Measurements from ENCODE around the gene WDR77.

GRCh38 chr1:111441573-111442192, 7.4 kb downstream of the WDR77 start:
- TF ChIP-seq CTCF (IDR thresholded peaks at IDR 0.05; ENCODE audit: low read depth, low read length), result peak; percentile 56
- TF ChIP-seq POLR2A (IDR thresholded peaks at IDR 0.05; ENCODE audit: extremely low read depth, insufficient read length), result no peak
- no peak for TF ChIP-seq MAX (IDR thresholded peaks at IDR 0.05; ENCODE audit: low read depth, low read length)
- no peak for TF ChIP-seq MYC (IDR thresholded peaks at IDR 0.05; ENCODE audit: low read depth, low read length)
